Fibroblast of pulmonary artery (primary cell): ENCODE data around the gene CD276.

Source experiments
- DNase-seq: peaks from one replicate; pipeline ENCODE4 v3.0.0-alpha.2; 2010; ENCODE audit warnings: low read depth
- H3K4me3 ChIP-seq: replicated peaks from 2 replicates; pipeline ENCODE4 v1.5.1; 2011; ENCODE audit warnings: low read depth, mild to moderate bottlenecking, control low read depth, low read length, moderate library complexity
- CTCF ChIP-seq: IDR thresholded peaks from 2 replicates; pipeline ENCODE4 v1.5.1; 2011; ENCODE audit warnings: mild to moderate bottlenecking, control low read depth, low read length, inconsistent platforms; ENCODE audit errors: missing control alignments

CD276 gene

GRCh38 chr15:73691396-73691795 is 7.2 kb downstream of the CD276 start:
- peak; percentile 37 for TF ChIP-seq CTCF
- H3K4me3 ChIP-seq, result no peak overlapping the region
- DNase-seq, result peak; percentile 74

GRCh38 chr15:73694419-73694818 is 10.2 kb downstream of the CD276 start:
- no peak for TF ChIP-seq CTCF
- no peak overlapping the region for H3K4me3 ChIP-seq
- DNase-seq, result no peak

- DNase-seq, result no peak
- no peak for TF ChIP-seq CTCF
- no peak overlapping the region for H3K4me3 ChIP-seq
These were observed 11.8 kb downstream of the CD276 start for GRCh38 chr15:73695773-73696640.

- H3K4me3 ChIP-seq, result no peak overlapping the region
- DNase-seq, result no peak
- TF ChIP-seq CTCF, result no peak
These were observed 12.4 kb downstream of the CD276 start for GRCh38 chr15:73696641-73697001.

- no peak overlapping the region for H3K4me3 ChIP-seq
- TF ChIP-seq CTCF, result no peak
- peak; percentile 97 for DNase-seq
These were observed 12.9 kb downstream of the CD276 start for GRCh38 chr15:73697033-73697467.

- no peak for TF ChIP-seq CTCF
- H3K4me3 ChIP-seq, result no peak overlapping the region
These were observed 15.3 kb downstream of the CD276 start for GRCh38 chr15:73699249-73700040.

More at GRCh38 chr15:73699249-73700040, 15.3 kb downstream of the CD276 start:
- DNase-seq, result no peak
